Tongue (tissue), 2 donors: ENCODE data around the gene RMC1. TPM values are rescaled to one million over a fixed set of nuclear protein-coding genes. Genes with fewer than 3 reads are reported as not detected.

Experiments
- small RNA-seq: library from RNA; depleted of rRNA; stranded (forward); fragments of <200 nt; gene quantifications from one replicate; pipeline ENCODE3, GENCODE V24; 2014; ENCODE audit warnings: low replicate concordance
- total RNA-seq: library from RNA; depleted of rRNA; stranded (reverse); fragments of >200 nt; gene quantifications from one replicate; pipeline ENCODE4 v1.2.3, GENCODE V29; 2014

Gene RMC1
- total RNA-seq, 1 donor from 2014 or later, result 10.4 TPM

Small RNA genes within 50 kb of the gene (small RNA-seq; reads per million reads assigned to genes)
- gene AC026634.1 (not detected), gene RF00019 (not detected)

Other genes starting within 250 kb of the RMC1 start
- gene RIOK3, start 50.2 kb upstream of the RMC1 start, total RNA-seq, result 93.3 TPM
- gene NPC1, start 83.0 kb downstream of the RMC1 start, total RNA-seq, result 30.4 TPM
- gene ANKRD29, start 159.4 kb downstream of the RMC1 start, total RNA-seq, result 9.2 TPM
- 37.0 TPM for gene LAMA3, start 185.9 kb downstream of the RMC1 start, total RNA-seq